ENCODE results near the gene PPP3CA. TPM values are rescaled to one million over a fixed set of nuclear protein-coding genes. Genes with fewer than 3 reads are reported as not detected.

The PPP3CA gene
- total RNA-seq, 1 experiment from 2014 or later, result 31.0 TPM

GRCh38 chr4:101289306-101289705 is 58.0 kb downstream of the PPP3CA start:
- DNase-seq (ENCODE audit: low read depth, low spot score) (no peak), ATAC-seq (no peak)
- Histone ChIP-seq H3K27ac (ENCODE audit: low read length) (no peak overlapping the region), H3K9me3 (ENCODE audit: control insufficient read depth, insufficient read depth, low read depth, low read length) (no peaks in the 10 kb centered on the region), H3K4me1 (ENCODE audit: control insufficient read depth, insufficient read depth, low read length) (peaks cover 2% of the 10 kb centered on the region; the same call in 1 of the 2 replicates), H3K27me3 (ENCODE audit: control insufficient read depth, insufficient read depth, low read length) (no peaks in the 10 kb centered on the region), H3K36me3 (ENCODE audit: control insufficient read depth, insufficient read depth, low read length) (no peaks in the 10 kb centered on the region; the same call in 1 of the 2 replicates), H3K4me3 (ENCODE audit: low read depth in 2 of 2, low read length in 2 of 2) (no peak overlapping the region)
- in situ Hi-C loops (cut with HindIII; ENCODE audit: low pct_unique_long_range_greater_than_20kb, low sequenced_read_pairs), result no loop called here
- ChIA-PET POLR2A (interaction anchor here (0.6 kb wide), 1 partner anchor 58 kb away, joined by 3 read pairs; no protein-coding TSS in a partner anchor), CTCF (no interaction called here)
- TF ChIP-seq POLR2AphosphoS5 (IDR thresholded peaks at IDR 0.05; ENCODE audit: low read depth, low read length) (no peak), TCF7L2 (IDR thresholded peaks at IDR 0.05; ENCODE audit: low read depth, low read length) (no peak), SIN3A (IDR thresholded peaks at IDR 0.05; ENCODE audit: borderline replicate concordance, insufficient read depth, low read depth, low read length) (no peak), CTCF (IDR thresholded peaks at IDR 0.05) (no peak), REST (IDR thresholded peaks at IDR 0.05; ENCODE audit: insufficient read depth in 1 of 2, low read depth in 2 of 2, low read length in 1 of 2) (no peak)
- intact Hi-C loops (cut with micrococcal nuclease; ENCODE audit: unreplicated experiment), result no loop called here
- no TSS peak for BruUV-seq (replicated peaks)

DNA sequence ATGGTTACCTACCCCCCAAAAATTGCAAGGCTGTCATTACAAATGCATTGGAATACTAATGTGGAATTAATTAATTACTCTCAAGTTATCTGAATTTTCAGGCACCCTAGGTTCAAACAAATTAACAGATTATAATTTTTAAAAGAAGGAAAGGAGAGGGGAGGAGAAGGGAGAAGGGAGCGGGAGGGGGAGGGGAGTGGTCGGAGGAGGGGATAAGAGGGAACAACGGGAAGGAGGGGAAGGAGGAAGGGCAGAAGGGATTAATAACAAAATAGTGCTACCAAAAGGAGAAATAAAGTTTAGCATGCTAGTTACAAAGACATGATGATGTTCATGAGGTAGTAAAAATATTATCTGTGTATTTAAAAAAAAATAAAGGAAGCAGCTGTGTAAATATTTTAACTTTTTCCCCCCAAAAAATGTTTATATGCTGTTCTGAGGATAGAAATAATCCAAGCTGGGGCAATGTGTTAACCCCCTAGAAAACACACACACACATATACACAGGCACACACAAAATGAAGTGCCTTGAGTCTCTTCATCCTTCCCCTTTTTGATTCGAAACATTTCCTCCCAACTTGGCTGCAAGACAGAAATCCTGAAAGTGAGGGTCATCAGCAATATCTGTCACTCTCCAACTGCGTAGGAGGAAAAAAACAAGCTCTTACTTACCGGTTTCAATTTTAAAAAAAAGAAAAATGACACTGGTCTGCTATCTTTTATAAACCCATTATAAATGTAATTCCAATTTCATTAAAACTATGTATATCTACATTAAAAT is 58.8 kb downstream of the PPP3CA start:
- ChIA-PET POLR2A (interaction anchor here (0.6 kb wide), 1 partner anchor 57 kb away, joined by 3 read pairs; no protein-coding TSS in a partner anchor), CTCF (no interaction called here)
- Histone ChIP-seq H3K36me3 (ENCODE audit: control insufficient read depth, insufficient read depth, low read length) (no peaks in the 10 kb centered on the region; the same call in 1 of the 2 replicates), H3K9me3 (ENCODE audit: control insufficient read depth, insufficient read depth, low read depth, low read length) (no peaks in the 10 kb centered on the region), H3K4me3 (ENCODE audit: low read depth in 2 of 2, low read length in 2 of 2) (no peak overlapping the region), H3K4me1 (ENCODE audit: control insufficient read depth, insufficient read depth, low read length) (peaks cover 2% of the 10 kb centered on the region; the same call in 1 of the 2 replicates), H3K27ac (ENCODE audit: low read length) (no peak overlapping the region), H3K27me3 (ENCODE audit: control insufficient read depth, insufficient read depth, low read length) (no peaks in the 10 kb centered on the region)
- DNase-seq (ENCODE audit: low read depth, low spot score) (no peak), ATAC-seq (no peak)
- in situ Hi-C loops (cut with HindIII; ENCODE audit: low pct_unique_long_range_greater_than_20kb, low sequenced_read_pairs), result no loop called here
- no TSS peak for BruUV-seq (replicated peaks)
- TF ChIP-seq POLR2AphosphoS5 (IDR thresholded peaks at IDR 0.05; ENCODE audit: low read depth, low read length) (no peak), REST (IDR thresholded peaks at IDR 0.05; ENCODE audit: insufficient read depth in 1 of 2, low read depth in 2 of 2, low read length in 1 of 2) (no peak), SIN3A (IDR thresholded peaks at IDR 0.05; ENCODE audit: borderline replicate concordance, insufficient read depth, low read depth, low read length) (no peak), TCF7L2 (IDR thresholded peaks at IDR 0.05; ENCODE audit: low read depth, low read length) (no peak), CTCF (IDR thresholded peaks at IDR 0.05) (no peak)
- intact Hi-C loops (cut with micrococcal nuclease; ENCODE audit: unreplicated experiment), result no loop called here
